Epidermal melanocyte (primary cell): Measurements from ENCODE around the gene FAM72D.
"Not testable (repeated sequence)": the region's sequence is repeated elsewhere in the genome, so short reads cannot be mapped to it uniquely, and the experiment has no call there.

ENCODE experiments used
- DNase-seq: peaks from one replicate; pipeline ENCODE4 v3.0.0; 2011; ENCODE audit warnings: low spot score; ENCODE audit not compliant: insufficient read length

FAM72D gene

DNA sequence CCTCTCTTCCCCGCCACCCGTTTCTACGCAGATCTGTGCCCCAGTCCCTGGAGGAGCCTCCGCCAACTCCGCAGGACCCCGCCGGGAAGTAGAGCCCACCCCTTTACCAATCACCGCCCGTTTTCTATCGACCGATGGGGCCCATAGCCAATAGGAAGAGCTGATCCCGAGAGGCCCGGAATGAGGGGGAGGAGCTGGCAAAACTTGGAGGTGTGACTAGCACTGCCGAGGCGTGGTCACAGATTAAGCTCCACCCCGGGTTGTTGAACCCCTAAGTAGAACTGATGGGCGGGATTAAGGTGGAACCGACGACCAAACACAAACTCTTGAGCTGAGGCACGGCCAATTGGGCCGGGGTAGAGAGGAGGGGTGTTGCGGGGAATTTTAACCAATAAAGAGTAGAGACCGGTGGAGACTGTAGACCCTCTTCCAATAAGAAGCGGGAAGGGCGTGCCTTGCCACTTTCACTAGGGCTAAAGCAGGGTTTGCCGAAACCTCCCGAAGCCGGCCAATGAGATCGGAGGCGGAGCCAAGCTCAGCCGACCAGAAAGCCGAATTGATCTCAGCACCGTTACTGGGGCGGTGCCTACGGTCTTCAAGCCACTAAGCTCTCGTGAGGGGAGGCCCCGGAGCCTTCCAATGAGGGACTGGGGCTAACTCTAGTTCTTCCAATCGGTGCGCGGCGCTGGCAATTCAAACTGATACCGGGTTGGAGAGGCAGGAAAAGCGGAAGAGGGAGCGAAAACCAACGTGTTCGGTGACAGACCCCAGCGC is at the start of gene FAM72D, which contains the start of gene SRGAP2B:
Gene FAM72D, plus strand, starts transcription at position 691 of the 774 bp plus-strand sequence. CDS start 874 bp downstream, outside the sequence.
Gene SRGAP2B, minus strand, starts transcription at position 45 of the 774 bp plus-strand sequence. CDS start 2,427 bp downstream, outside the sequence.
- DNase-seq: not testable (repeated sequence)

DNA sequence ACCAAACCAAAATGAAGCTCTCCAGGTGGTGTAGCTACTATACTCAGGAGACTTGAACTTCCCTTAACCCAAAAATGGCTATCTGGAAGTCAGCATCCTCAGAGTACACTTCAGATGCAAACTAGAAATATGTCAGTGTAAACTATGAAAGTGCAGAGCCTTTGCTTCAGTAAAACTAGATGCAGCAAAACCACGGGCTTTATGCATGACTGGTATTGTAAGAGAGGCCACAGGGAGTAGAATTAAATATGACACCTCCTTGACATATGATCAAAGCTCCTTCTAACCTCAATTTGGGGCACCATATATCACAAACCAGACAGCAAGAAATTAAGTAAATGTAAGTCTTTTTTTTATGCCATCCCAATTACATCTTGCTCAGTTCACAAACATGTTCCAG is 48.2 kb upstream of the FAM72D start:
- DNase-seq: not testable (repeated sequence)

DNA sequence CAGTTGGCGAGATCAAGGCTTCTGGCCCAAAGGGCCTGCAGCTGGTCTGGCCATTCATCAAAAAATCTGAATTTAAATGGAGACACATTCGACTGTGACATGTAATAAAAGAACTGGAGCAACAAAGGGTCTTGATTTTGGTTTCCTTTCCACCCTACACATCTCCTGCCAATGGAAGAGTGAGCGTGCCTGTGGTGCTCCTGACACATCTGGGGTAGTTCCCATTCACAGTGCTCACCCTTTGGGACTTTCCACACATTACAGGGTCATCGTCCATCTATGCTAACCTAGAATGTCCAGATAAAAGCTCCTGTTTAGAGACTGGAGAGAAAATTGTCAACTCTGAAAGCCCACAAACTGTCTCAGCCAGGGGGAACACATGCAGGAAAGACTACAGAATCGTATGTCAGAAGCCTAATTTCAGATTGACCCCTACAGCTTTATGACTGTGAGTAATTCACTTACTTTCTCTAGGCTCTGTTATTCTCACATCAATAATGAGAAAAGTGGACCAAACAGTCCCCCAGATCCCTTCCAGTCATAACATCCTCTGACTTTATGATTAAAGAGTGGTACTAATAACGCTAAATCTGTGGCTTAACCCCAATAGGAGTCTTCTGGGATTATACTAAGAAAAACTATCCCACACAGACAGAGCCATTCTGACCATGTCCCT is 47.5 kb upstream of the FAM72D start:
- DNase-seq: not testable (repeated sequence)

DNA sequence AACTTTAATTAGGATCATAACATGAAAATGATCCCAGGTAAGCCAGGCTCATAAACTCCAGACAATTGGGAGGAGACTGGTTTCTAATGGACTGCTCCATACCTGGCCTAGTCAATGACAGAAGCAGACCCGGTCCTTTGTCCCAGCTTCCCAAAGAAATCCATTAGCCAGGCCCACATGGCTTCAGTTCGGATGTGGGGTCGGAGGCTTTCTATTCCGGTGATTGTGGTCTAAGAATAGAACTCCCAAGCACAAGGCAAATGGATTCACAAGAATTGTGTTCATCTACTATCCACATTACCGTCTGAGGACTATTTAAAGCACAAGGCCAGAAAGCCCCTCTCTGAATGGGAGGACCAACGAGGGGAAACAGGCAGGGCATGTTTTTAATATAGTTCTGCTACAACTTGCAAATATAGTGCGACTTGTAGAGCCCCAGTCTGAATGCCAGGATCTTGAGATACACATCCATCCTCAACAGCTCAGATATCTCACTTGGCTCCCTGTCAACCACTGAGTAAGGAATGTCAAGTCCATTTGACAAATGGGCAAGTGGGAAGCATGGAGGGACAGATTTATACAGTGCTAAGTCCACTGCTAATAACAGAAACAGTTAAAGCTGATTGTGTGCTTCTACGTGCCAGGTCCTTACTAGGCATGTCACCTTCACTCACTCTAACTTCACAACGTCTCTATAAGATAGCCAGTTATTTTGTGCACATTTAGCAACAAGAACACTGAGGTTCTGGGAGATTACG is 43.6 kb upstream of the FAM72D start:
- DNase-seq: not testable (repeated sequence)

DNA sequence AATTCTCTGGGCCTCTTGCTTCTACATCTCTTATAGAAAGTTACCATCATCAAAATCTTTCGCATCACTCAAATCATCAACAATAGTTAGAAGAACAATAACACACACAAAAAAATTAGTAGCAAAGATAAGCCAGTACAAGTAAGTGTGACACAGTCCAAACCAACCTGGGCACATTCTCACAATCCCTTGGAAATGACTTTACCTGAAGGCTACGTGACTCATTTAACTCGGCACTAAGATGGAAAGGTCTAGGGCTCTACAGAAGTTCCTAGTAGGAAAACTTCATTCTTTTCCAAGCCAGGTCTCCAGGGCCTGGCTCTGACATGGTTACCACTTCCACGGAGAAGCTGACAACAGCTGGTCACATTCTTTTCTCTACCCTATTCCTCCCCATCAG is 42.3 kb upstream of the FAM72D start:
- not testable (repeated sequence) for DNase-seq

DNA sequence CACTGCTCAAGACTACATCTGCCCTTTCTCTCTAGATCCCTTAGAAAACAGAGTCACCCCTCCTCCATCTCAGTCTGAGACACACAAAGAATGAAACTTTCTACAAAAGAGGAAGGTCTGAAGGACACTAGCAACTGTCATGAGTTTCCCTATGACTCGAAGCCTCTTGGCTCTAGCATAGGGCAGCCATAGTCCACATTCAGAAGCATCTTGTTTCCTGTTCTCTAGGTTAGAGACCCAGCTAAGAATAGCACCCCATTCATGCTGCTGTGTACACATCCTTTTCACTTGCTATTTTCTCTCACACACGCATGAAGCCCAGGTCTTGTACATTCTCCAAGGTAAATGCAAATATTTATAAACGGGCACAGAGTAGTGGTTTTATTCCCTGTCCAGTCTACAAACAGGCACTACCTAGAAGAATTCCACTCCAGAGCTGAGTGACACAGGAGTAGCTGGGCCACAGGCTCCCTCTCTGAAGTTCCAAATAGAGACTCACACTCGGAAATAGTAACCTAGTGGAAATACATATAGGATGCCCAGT is 40.5 kb upstream of the FAM72D start:
- DNase-seq: not testable (repeated sequence)

DNA sequence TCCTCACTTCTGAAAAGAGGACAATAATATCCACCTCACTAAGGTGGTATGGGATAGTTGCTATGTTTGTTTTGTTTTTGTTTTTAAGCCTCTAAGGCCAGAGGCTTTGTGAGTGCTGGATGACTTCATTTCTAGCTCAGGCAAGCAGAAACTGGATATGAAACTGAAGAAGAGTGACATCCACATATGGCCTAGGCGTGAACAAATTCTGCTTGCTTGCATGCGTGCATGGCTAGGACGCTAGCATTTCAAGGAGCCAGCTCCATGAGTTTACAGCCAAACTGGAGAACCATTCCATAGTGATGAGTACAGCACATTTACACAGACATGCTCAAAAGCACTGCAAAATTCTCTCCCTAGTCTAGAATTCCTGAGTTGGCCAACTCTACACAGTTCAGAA is 37.6 kb upstream of the FAM72D start:
- DNase-seq: not testable (repeated sequence)

DNA sequence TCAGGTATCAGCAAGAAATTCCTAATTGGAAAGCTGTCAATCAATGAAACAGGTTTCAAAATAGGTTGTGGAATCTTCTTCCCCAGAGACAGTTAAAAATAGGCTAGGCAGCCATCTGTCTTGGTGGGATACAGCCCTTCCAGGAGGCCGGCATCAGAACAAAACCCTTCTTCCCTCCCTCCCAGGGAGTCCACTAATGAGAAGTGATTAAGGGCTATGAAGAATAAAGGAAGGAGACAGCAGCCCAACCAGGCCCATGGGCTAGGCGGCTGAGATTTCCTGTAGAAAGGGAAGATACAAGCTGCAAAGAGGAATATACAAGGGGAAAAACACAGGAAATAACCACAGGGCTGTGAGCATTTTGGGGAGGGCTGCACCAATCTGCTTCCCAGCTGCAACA is 32.5 kb upstream of the FAM72D start:
- DNase-seq: not testable (repeated sequence)

DNA sequence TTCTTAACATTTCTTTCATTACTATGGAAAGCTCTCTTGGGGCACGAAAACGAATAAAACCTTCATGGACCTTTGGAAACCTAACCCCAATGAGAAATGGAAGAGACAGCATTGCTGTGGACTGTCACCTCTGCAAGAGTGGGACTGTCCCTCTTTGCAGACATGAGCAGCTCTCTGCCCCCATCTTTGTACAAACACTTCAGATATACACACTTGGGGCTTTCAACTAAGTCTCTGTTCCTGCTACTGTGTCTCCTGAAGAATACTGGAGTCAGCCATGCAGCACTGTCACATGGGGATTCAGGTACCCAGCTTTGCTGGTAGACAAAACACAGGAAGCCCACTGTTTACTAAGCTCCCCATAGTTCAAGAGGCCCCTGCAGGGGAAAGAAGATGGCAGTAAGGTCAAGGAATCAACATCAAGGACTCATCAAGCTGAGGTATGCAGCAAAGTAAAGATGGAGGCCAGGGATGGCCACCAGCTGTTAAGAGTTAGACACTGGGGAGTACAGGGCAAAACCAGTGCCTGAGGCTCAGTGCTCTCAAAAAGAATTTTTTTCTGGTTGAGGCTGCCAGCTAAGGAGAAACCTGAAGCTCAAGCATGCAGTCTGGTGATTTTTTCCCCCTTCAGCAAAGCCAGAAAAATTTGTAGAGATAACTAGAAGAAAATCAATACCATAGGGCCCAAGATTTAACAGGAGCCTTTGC is 31.7 kb upstream of the FAM72D start:
- DNase-seq: not testable (repeated sequence)

DNA sequence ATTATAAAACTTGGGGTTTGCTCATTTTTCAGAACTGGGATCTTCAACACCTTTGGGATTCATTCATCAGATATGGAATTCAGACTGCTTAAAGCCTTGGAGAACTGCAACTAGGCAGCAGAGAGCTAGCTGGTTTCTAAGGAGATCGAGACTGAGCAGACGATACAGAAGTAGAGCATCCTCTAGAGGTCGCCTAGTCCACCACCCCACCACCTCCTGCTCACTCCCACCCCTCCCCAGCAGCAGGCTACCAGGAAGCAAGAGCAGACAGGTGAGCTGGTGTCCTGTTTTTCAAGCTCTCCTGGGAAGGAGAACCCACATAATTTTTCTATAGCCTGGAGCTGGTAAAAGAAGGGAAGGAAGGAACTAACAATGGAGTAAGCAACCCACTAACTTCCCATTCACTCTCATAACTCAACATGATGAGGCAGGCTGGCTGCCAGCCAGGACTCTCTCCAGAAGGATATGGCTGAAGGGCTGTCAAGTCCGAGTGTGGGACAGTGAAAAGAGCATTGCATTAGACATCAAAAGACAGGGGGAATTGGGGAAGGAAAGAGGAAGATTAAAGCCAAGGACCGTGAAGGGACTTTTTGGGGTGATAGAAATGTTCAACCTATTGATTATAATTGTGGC is 30.5 kb upstream of the FAM72D start:
- DNase-seq: not testable (repeated sequence)

DNA sequence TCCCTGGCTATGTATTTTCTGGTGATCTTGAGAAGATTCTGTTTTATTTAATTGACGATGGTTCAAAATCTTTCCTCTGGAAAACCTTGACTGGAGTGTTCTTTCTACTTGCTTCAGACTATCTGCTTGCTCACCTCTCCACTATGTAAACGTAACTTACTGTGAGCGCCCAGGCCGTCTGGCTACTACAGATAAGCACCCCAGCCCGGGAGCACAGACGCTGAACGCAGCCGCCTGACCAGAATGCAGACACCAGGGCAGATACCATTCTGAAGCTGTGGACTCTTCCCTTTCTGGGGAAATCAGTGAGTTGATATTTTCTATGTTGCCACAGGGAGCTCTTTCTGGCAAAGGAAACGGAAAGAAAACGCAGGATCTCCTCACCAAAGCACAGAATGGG is 29.3 kb upstream of the FAM72D start:
- not testable (repeated sequence) for DNase-seq

DNA sequence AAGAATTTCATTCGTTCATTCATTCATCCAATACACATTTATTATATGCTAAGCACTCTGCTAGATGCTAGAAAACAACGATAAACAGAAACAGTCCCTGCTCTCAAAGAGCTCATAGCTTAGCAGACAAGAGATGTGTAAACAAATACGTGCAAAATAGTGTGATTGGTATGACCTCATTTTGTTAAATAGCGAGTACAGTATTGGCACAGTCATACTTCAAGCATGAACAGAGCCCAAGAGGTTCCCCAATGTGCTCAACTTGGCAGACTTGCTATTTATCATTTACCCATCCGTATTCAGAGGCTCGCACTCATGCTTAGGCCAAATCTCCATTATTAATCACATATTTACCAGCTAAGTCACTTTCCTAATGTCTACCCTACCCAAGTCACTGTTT is 24.2 kb upstream of the FAM72D start:
- not testable (repeated sequence) for DNase-seq

DNA sequence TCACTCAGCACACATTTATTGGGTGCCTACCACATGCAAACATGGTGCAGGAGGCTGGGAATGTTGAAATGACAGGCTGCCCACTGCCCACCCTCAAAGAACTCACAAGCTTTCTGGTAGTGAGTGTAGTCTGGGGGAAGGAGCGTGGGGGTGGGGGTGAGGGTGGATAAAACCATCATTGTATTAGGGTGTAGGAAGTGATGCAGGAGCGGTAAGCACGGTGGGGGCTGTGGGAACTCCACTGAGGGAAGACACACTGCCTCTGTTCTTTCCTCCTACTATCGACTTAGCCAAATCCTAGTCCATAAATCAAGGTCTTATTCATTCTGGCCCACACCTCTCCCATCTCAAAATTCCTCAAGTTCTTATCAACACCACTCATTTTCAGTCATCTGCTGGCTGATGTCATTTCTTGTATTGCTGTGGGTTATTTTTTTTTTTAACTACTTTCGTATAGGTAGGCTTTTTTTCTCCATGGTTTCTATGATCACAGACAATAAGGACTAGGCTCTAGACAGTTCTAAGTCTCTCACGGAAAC is 21.7 kb upstream of the FAM72D start:
- DNase-seq: not testable (repeated sequence)

DNA sequence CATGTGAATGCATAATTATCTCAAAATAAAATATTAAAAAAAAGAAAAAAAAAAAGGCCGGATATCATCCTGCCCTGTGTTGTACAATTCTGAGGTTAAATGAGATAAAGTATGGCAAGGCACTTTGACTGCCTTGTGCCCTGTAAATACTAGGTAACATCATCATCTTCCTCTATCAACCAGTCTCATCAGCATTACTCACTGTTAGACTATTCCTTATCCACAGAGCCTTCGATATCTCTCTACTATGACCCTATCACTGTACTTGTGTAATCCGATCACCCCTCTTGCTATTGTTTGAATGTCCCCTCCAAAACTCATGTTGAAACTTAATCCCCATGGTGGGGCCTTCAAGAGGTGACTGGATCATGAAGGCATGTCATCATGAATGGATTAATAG is 18.9 kb upstream of the FAM72D start:
- DNase-seq: not testable (repeated sequence)

DNA sequence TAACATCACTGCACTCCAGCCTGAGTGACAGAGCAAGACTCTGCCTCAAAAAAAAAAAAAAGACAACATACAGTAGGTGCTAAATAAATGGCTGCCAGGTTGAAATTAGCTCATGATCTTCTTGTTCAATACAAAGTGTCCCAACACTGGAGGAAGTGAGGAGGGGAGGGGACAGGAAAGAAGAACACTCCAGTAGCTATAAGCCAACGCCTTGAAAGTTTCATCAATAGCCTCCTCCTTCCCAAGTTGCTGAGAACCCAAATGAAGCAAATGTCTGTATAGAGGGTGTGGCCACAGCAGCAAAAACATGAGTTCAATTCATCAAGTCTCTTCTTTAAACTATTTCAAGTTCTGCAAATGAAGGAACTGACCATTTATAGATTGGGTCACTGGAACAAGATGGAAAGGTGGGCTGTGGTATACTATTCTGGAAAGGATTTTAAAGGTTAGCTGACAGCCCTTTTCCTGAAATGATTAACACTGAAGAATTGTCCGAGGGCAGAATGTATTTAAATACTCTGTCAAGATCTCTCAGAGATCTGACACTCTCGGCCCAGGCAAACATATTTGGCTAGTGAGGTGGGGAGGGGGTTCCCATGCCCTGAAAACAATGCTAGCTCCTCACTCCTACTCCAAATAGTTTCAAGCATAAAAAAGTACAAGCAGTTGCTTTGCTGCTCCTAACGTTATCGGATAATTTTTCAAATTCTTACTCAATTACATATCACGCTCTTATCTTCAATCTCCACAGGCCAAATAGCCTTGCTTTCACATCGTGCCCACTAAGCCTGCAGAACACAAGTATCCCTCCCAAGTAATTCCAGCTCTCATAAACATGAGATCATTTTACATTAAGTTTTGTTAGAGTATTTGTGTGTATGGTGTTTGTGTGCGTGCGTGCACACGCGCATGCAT is 17.6 kb upstream of the FAM72D start:
- not testable (repeated sequence) for DNase-seq

DNA sequence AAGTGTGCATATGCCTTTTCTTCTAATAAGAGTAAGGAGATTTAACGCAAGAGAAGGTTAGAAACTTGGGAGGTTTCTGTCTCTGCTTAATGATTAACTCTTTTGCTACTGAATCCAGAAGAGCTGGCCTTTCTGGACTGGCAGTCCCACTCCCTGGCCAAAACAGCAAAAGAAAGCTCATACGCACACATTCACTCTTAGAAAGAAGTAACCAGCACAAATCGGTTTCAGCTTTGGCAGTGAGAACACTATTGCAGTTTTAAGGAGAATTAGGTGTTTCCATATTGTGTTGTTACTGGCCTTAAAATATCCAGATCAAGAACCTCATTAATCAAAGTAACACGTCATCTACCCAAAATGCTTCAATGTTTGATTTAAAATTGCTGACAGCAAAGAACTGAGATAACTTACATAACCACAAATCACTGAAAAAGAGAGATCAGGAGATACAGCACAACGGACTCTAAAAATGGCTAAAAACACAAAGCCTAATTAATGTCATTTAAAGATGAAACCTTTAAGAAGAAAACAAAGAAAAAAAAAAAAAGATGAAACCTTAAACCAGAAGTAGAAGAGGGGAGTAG is 16.9 kb upstream of the FAM72D start:
- DNase-seq: not testable (repeated sequence)

DNA sequence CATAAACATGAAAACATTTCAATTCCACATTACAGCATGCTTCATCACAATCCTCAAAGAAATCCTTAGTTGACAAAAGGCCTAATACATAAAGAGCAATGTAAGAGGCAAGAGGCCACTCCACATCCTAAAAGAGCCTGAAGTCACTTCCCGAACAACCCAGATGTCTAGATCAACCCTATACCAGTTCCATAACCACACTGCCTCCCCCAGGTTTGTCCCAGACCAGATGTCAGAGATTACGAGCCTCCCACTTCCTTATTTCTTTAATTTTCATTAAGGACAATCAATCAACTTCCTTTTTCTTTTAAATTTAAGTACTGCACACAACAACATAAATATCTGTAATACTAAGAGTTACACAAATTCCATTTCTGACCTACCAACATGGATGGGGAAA is 16.0 kb upstream of the FAM72D start:
- DNase-seq: not testable (repeated sequence)

DNA sequence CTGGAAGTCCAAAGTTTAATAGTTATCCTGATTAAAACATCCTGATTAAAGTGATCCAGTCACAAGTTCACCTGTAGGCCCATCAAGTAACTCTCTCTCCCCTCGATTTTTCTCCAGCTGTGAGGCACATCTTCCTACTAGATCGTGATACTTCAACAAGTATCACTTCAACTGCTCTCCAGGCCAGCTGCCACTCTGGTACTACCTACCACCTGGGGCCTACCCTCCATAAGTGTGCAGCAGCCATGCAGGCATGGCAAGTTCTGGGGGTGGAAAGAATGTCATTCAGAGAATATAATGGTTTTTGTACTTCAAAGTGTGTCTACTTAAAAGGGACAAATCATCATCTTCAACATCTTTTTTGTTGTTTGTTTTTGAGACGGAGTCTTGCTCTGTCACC is 15.6 kb upstream of the FAM72D start:
- not testable (repeated sequence) for DNase-seq
